ENCODE measurements around the gene SLC38A3.

DNA sequence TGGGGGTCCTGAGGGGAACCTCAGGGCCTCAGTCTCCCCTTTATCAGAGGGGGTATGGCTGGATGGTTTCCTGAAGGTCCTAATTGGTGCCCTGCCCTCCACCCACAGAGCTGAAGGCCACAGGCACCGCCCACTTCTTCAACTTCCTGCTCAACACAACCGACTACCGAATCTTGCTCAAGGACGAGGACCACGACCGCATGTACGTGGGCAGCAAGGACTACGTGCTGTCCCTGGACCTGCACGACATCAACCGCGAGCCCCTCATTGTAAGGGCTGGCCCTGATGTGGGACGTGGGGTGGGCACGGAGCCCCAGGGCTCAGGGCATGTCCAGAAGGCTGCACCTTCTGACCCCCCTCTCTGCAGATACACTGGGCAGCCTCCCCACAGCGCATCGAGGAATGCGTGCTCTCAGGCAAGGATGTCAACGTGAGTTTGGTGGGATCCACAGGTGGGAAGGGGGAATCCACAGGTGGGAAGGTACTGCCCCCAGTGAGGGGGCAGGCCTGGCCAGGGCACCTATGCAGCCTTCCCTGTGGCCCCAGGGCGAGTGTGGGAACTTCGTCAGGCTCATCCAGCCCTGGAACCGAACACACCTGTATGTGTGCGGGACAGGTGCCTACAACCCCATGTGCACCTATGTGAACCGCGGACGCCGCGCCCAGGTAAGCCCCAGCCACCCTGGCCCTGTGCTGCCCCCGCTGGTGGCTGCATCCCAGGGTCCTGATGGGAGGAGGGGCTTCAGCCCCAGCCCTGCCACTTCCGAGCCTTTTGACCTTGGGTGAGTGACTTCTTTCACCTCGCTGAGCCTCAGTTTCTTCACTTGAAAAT is 31.2 kb upstream of the SLC38A3 start:
- TF ChIP-seq, protein P1, sequence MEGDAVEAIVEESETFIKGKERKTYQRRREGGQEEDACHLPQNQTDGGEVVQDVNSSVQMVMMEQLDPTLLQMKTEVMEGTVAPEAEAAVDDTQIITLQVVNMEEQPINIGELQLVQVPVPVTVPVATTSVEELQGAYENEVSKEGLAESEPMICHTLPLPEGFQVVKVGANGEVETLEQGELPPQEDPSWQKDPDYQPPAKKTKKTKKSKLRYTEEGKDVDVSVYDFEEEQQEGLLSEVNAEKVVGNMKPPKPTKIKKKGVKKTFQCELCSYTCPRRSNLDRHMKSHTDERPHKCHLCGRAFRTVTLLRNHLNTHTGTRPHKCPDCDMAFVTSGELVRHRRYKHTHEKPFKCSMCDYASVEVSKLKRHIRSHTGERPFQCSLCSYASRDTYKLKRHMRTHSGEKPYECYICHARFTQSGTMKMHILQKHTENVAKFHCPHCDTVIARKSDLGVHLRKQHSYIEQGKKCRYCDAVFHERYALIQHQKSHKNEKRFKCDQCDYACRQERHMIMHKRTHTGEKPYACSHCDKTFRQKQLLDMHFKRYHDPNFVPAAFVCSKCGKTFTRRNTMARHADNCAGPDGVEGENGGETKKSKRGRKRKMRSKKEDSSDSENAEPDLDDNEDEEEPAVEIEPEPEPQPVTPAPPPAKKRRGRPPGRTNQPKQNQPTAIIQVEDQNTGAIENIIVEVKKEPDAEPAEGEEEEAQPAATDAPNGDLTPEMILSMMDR (IDR thresholded peaks at IDR 0.05; ENCODE audit: low read depth, low read length) = no peak
- no peak for TF ChIP-seq EZH2phosphoT487 (IDR thresholded peaks at IDR 0.05; ENCODE audit: low read depth)

Measured in OCI-LY3 (cell line).